Hematopoietic multipotent progenitor cell treated with erythropoietin and hydrocortisone succinate and interleukin-3 and kit ligand, for 6 days (in vitro differentiated cells): ENCODE measurements around the gene DGKI.
A peak's percentile ranks its signal among the peaks of the same experiment; 100 is the strongest.

ENCODE experiments used
- DNase-seq: peaks from one replicate; pipeline ENCODE4 v3.0.0-alpha.2; 2015

DGKI gene

DNA sequence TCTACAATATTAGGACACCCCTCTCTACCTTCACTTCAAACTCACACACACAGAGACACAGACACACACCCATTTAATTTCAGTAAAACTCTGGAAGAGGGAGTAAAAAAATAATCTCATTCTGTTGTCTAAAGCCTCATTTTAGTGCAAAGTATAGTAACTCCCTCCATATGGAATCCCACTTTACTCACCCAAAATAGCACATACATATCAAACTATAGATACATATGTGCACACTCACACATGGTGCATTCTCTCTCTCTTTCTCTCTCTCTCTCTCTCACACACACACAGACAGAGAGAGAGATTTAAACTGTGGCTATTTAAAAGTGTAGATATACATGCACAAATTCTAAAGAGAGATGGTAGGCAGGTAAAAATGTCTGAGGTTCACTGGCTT, 323.6 kb downstream of the DGKI start:
- DNase-seq: no peak

DNA sequence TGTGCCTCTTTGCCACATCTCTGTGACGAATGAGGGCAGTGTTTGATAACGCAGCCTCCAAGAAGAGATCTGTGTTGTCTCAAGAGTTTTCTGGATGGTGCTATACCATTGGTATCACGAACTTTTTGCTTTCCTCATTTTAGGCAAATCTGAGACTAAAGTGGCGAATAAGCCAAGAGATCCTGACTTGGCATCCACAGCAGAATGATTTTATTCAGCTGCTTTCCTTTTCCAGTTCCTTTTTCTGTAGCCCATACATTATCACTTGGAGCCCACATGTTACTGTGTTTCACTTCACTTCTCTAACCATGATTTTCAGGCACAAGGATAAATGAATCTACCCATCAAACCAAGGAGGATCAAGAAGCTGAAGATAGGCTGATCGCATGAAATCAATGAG, 325.3 kb downstream of the DGKI start:
- DNase-seq: no peak

DNA sequence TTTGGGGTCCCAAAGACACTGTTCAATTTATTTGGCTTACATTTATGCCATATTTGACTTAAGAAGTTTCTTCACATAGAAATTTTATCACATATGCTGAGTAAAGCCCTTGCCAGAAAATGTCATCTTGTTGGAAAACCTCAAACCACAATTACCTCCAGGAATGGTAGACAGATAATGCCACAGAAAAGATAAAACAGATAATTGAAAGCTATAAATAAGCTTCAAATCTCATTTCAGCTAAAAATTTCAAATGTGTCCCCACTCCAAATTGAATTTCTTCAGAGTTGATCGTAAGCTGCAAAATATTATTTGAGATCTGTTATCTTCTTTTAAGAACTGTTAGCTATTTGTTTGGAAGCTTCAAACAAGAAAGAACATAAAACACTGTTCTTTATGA, 326.8 kb downstream of the DGKI start:
- DNase-seq: peak; percentile 2

DNA sequence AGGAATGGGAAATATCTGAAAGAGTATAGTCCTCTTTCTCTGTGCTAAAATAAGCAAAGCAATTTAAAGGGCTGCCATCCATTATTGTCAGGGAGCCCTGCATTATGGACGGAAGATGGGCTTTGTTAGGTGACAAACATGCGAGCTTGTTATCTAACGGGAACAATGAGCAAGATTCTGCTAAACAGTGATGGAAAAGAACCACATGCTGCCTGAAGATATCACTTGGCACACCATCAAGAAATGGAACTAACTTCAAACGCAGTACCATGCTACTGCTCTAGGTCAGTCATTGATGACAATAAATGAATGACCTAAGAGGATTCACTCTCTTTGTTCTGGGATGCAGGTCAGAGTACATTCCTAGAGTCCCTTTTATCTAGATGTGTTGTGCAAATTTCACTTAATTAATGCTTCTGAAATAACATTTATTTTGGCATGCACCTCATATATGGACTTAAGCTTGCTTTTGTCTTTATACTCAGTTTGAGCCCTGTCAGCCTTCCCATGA, 327.5 kb downstream of the DGKI start:
- peak; percentile 54 for DNase-seq

DNA sequence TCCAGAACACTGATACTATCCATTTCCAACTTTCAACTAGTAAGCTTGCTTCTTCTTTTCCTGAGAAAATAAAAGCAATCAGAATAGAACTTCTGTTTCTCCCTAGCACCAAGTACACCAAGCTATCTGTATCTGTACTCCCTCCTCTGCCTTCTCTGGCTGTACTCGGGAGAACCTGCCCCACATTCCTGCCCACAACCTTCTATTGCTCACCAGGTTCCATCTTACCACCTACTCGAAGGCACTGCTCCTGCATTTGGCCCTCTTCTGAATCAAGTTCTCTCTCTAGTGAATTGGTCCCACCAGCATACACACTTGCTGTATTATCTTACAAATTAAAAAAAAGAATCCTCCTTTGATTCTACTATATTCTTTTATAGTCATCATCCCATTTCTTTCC, 333.7 kb downstream of the DGKI start:
- DNase-seq: no peak

DNA sequence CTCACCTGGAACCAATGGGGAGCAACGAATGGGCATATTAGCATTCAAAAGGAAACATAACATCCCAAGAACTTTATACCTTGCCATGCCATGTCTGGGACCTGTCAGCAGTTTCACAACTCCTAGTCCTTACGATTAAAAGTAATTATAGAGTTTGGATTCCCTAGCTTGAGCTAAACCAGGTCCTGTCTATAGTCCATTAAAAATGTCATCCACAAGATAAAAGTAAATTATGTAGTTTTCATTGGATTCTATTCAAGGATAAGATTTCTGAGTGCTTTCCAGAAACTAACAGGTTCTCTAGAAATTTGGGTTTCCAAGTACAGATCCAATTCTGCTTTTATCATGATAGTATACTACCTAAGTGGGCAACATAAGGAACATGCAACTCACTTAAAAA, 339.7 kb downstream of the DGKI start:
- no peak for DNase-seq

DNA sequence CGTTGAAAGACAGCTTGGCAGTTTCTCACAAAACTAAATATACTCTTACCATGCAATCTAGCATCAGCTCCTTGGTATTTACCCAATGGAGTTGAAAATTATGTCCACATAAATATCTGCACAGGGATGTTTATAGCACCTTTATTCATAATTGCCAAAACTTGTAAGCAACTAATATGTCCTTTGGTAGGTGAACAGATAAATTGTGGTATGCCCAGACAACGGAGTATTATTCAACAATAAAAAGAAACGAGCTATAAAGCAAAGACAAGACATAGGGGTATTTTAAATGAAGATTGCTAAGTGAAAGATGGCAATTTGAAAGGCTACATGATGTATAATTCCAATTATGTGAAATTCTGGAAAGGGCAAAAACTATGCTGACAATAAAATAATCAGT, 340.7 kb downstream of the DGKI start:
- DNase-seq: no peak

DNA sequence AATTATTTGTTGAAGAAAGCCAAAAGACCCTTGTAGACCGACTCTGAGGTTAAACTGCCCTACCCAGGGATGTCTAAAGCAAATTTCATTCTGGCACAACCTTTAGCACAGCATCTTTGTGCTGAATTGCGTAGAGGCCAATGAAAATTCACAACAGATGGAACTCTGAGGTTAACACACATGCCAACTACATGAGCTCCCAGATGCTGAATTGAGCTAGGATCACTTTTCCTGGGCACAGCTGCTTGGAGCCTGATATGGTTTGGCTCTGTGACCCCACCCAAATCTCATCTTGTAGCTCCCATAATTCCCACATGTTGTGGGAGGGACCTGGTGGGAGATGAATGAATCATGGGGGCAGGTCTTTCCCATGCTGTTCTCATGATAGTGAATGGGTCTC, 345.2 kb downstream of the DGKI start:
- no peak for DNase-seq

DNA sequence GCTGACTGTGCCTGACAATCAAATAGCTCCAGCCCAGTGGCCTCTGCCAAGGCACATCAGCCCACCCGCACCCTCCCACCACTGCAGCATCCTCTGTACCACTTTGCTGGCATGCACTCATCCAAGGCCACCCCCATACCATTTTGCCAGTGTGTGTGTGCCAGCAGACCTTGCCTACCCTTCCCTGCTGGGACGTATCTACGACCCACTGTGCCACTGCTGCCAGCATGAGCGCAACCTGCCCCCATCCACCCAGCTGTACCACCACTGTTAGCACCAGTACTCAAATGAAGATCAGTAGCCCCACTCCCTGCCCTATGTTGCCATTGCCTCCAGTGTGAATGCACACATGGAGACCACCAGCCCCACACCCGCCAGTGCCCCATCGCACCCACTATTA, 353.9 kb downstream of the DGKI start:
- DNase-seq: no peak

DNA sequence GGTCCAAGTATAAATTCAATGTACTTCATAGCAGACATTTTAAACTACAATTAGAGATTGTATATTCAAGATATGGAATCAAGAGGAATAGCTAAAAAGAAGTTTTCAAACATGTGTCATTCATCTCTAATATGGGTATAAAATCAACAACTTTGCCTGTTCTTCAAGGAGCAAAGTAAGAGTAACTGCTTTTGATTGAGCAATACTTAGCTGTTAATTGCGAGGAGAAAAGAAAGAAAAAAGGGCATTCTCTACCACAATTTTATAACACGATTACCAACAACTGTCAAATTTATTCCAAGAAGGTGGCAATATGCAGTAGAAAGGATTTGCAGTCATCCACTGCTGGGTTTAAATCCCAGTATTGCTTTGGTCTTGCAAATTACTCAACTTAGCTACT, 356.9 kb downstream of the DGKI start:
- DNase-seq: no peak

DNA sequence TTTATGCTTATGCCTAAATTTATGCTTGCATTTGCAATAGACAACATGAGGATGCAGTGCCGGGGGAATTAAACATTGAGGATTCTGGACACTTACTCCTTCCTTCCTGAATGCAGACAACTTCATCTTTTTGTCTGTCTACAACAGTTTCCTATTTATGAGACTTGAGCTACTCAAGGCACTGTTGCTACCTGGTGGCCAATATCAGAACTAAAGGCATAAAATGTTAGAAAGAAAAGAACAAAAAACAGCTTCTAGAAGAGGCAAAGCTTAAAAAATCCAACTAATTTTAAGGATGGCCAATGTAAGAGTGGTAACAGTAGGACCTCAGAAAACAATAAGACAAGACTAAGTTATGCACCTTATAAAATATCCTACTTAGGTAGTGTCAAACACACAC, 358.7 kb downstream of the DGKI start:
- no peak for DNase-seq

DNA sequence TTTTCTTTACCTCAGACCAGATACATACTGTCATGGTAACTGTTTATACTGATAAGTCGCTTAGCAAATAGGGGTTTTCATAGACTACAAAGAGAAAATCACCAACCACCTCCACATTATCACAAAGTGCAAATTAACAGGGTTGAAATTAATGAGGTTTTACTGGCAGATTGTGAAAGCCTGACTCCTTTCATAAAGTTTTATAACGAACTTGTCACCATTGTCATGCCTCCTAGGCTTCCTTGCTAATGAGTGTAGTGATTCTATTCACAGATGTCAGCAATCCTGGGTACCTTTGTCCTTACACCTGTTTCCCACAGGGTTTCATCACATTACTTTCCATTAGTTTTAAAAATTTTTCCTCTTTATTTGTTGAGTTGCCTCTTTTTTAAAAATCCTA, 361.0 kb downstream of the DGKI start:
- no peak for DNase-seq

DNA sequence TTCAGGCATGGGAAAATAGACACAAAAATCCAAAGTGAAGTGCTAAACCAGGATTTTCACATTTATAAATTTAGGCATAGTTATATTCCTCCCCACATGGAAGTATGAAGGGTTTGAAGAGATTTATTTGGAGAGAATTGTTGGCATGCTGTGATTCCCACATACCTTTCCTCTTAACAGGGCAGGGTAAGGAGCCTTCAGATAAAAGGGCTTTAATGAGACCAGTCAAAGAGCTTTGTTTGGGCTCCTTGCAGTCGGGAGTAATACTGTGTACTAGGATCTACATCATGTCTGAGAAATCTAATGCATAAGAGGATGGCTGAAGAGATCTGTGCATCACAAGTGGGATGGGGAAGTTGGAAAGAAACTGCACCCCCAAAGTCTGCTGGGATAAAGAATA, 362.4 kb downstream of the DGKI start:
- DNase-seq: no peak

DNA sequence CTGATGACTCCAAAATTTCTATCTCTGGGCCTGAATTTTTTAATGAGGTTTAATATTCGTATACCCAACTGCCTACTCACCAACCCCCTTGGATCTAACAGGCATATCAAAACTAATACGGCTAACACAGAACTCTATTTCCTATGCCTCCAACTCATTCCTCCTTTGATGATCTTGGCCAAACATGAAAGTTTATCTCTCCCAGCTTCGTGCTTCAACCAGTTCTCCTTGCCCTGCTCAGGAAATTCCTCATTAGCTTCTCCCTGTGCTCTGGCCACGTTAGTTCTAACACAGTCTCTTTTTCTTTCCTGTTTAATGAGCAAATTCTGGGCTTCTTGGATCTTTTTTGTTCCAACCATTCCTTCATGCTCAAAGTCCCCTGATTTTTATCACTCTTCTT, 364.3 kb downstream of the DGKI start:
- no peak for DNase-seq

DNA sequence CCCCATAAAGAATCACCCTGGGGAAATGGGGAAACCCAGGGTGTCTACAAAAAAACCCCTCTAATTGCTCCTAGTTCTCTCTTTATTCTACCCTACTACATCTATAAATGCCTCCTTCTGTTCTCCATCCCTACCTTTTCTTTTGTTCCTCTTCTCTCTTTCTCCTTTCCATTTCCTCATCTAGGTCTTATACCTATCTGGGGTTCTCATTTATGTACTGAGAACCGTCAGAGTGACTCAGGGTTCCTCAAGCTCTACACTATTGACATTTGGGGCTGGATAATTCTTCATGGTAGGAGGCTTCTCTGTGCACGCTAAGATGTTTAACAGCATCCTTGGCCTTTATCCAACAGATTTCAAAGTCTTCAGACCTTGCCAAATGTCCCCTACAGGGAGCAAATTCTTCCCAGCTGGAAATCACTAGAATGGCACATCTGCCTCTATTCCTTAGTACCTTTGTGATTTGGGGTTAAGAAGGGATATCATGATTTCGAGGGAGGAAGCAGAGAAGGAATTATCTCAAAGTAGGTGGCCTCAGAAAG, 365.9 kb downstream of the DGKI start:
- DNase-seq: no peak

DNA sequence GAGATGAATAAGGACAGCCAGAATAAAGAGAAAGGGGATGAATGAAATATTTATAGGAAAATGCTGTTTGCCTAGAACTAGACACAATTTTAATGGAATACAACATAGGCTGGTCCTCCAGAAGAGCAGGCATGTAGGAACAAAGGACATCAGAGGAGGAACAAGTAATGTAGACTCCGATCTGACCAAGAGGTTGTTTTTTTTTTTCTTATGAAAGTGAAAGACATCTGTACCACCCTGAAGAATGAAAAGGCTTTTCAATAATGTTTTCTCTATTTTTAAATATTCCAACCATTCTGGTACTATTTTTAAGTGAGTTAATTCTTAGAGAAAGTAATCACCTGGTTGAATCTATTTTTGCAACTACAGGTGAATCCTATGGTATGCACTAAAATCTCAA, 366.4 kb downstream of the DGKI start:
- no peak for DNase-seq

DNA sequence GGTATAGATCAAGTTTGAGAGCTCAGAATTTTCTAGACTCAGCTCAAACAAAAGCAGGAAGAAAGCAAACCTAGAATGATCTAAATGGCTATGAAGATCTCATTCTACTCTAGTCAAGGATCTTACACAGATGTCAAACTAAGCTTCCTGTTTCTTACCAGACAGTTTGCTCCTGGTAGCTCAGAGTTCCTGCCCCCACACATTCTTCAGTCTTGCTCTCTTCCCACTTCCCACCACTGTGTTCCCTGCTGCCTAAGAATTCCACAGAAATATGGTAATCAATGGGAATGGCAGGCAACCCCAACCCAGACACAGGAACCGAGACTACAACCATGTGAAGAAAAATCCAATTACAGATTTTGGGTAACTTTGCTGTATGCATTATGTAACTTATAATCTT, 369.8 kb downstream of the DGKI start:
- no peak for DNase-seq

DNA sequence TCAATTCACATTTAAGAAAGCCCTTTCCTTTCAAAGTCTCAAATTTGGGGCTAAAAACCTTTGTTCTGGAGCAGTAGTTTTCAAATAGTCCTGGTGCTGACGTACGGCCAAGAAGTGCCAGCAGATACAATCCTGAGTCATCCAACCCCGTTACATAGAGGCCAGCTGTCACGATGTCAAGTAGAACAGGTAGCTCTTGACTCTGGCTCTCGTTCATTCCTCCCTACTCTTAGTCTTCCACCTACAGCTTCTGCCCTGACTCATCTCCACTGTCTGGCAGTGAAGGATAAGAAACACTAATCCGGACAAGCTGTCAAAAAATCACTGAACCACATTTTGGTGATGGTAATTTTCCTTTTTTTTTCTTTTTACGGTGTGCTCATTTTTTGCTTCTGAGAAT, 370.8 kb downstream of the DGKI start:
- DNase-seq: no peak

DNA sequence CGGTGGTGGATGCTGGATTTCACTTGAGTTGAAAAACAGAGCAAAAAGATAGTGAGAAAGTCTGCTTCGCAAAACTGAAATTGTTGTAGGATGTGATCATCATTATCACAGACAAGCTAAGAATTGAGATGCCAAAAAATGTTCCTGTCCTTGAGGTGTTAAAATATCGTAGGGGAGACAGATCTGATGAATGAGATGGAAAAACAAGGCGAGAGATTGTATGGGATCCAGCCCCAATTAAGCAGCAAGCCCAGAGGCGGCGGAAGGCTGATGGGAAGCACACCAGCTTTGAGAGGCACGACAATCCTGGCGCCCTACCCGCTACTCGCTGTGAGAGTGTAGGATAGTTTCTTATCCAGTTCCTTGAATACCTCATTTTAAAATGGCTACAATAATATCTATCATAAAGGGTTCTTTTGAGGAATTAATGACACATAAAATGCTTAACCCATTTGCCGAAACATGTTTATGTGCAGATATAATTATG, 372.2 kb downstream of the DGKI start:
- DNase-seq: no peak

DNA sequence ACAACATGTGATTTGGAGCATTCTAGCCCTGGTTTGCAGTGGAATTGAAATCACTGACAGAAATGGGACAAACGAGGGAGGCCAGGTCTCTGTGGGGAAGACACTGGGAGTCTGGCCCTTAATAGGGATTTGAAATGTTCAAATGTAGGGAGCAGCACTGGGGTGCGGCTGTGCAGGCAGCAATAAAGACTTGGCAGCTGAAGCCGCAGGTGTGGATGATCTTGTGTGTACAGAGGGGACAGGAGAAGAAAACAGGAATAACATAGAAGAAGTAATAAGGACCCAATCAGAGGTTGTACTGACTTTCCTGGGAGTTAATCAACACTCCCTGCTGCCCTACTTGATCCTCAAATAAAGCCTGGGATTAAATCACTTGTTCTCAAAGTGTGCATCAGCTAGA, 375.6 kb downstream of the DGKI start:
- no peak for DNase-seq

DNA sequence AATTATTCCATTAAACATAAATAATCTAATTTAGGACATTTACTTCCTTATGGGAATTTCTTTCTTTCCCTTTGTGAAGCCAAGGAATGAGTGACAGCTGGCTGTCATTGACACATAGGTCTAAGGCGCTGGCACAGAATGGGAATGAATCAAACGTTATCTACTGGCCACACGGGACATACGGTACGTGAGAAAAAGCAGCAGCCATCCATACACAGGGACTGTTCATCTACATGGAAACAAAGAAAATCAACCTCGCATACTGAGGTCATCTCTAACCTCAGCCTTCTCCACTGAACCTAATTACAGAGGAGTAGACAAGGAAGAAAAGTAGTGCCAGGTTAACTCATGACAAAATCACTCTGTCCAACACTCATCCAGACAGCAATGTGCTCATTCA, 376.9 kb downstream of the DGKI start:
- DNase-seq: no peak

DNA sequence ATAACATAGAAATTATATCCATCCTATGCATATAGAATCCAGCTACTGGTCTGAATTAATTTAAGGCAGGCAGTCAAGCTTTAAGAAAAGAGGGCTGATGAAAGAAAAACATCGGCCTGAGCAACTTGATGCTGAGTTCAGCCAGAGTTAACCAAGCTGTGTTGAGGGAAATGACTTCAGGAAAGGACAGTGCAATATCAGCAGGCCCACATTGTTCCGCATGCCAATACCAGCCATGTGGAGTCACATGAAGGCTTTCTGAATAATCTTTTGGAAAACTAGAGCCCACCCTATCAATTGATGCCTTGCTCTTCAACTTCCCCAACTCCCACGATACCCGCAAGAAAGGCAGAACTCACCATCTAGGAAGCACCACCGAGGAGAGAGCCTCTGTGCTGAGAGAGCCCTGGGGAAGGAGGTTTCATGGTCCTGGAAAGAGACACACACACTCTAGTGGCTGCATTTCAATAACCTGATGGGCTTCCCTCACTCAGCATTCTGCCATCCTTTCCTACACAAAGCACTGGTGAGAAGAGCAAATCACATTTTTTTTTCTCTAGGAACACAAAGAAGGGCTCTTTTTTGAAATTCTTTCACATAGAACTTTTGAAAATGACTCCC, 377.5 kb downstream of the DGKI start:
- DNase-seq: no peak

DNA sequence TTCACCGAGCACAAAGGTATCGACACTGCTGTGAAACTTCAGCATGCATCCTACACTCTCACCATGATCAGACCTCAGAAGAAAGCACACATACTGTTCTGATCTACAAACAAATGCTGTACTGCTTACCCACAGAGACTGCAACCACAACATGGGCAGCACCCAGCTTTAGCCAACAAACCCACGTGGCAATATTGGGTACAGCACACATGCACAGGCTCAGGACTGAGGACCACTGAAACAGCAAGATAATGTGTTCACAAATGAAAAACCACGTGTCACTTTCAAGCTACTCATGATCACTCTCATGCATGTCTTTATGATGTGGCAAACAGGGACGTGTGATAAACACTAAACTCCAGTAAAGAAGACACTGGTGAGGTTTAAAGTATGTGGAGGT, 383.9 kb downstream of the DGKI start:
- no peak for DNase-seq

DNA sequence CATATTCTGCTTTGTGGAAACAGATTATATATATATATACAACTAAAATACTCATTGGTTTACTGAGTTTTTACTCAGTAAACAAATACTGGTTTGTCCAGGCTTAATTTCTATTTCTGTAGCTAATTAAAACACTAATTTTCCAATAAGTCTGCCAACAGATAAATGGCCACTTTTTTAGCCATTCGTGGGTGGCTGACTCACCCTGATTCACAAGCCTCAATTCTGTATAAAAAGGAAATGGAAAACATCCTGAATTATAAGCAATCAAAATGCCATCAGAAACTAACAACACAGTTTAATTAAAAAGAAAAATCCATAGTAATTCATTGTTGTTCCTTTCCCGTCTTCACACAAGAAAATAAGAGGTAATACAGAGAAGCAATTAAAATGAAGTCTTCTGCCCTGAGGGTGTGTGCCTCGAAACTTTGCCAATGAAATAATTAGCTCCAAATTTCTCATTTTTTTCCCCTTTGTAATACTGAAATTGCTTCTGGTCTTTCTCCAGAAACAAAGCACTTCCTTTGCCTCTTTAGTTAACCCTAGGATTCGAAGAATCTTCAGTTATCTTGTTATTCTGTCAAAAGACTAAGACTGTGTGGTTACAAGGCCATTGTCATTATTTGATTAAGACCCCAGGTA, 384.6 kb downstream of the DGKI start:
- DNase-seq: no peak

DNA sequence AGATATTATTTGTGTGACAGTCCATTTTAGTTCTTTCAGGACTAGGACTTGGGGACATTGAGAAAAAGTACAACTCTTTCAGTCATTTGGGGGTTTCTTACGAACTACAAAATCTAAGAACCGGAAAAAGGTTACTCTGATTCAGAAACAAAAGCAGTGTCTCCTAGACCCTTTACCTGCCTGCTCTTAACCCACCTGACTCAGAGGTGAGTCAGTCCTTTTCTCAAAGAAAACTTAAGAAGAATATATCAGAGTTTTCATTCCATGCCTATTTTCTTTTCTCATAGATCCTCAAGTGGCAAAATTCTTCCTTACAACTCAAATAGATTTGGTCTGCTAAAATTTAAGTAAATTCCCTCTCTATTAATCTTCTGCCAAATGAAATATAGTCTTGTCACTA, 388.4 kb downstream of the DGKI start:
- DNase-seq: no peak
